Heart left ventricle (tissue), 16 donors: ENCODE results near the gene SMOC1. TPM values are rescaled to one million over a fixed set of nuclear protein-coding genes. Genes with fewer than 3 reads are reported as not detected.

Experiments
- ATAC-seq, 4 donors: fragments of 200-7000 bp; cut with Tn5 transposase; one replicate each; pipeline ENCODE4 v1.9.1; 2020 to 2022; ENCODE audit warnings: moderate library complexity in 4 of 4, mild to moderate bottlenecking in 3 of 4, moderate number of reproducible peaks in 1 of 4
- DNase-seq, 5 donors: peaks; one replicate each; pipeline ENCODE4 v3.0.0-alpha.2; 2020
- H3K27ac ChIP-seq, 12 donors: fragments of 200-600 bp; sonication (generic) in 4 of 12; one replicate each; pipeline versions ENCODE4 v1.5.0 to v1.8.0; 2016 to 2022; ENCODE audit warnings: mild to moderate bottlenecking in 2 of 12
- H3K27me3 ChIP-seq, 9 donors: fragments of 200-600 bp; sonication (generic) in 2 of 9; one replicate each; pipeline versions ENCODE4 v1.5.1 to v1.8.0; 2016 to 2022; ENCODE audit warnings: mild to moderate bottlenecking in 3 of 9
- H3K36me3 ChIP-seq, 9 donors: fragments of 200-600 bp; sonication (generic) in 2 of 9; one replicate each; pipeline versions ENCODE4 v1.5.0 to v1.8.0; 2018 to 2022; ENCODE audit warnings: mild to moderate bottlenecking in 2 of 9
- H3K4me1 ChIP-seq, 12 donors: fragments of 200-600 bp; sonication (generic) in 4 of 12; one replicate each; pipeline versions ENCODE4 v1.5.0 to v1.8.0; 2016 to 2022; ENCODE audit warnings: mild to moderate bottlenecking in 3 of 12
- H3K4me3 ChIP-seq, 12 donors: fragments of 200-600 bp; sonication (generic) in 4 of 12; one replicate each; pipeline versions ENCODE4 v1.5.0 to v1.8.0; 2017 to 2022; ENCODE audit warnings: mild to moderate bottlenecking in 9 of 12, moderate library complexity in 4 of 12
- H3K9me3 ChIP-seq, 12 donors: fragments of 200-600 bp; sonication (generic) in 4 of 12; one replicate each; pipeline versions ENCODE4 v1.5.0 to v1.8.0; 2016 to 2022; ENCODE audit warnings: mild to moderate bottlenecking in 1 of 12
- CTCF ChIP-seq, 12 donors: fragments of 200-600 bp; sonication (generic) in 4 of 12; IDR thresholded peaks; one replicate each; pipeline versions ENCODE4 v1.5.0 to v1.8.0; 2018 to 2022; ENCODE audit warnings: antibody characterized with exemption in 12 of 12, mild to moderate bottlenecking in 5 of 12
- POLR2A ChIP-seq, 2 donors: fragments of 450-650 bp; IDR thresholded peaks; one replicate each; pipeline ENCODE4 v1.6.1; 2017; ENCODE audit warnings: antibody characterized with exemption in 2 of 2, mild to moderate bottlenecking in 2 of 2, moderate library complexity in 2 of 2
- WGBS, 4 donors: extraction: QIAGEN DNeasy Blood & Tissue Kit in 2 of 4; methylation state at CpG; one replicate each; pipeline versions ENCODE4 v1.1.5 to v1.1.7; 2013 to 2018; 5-methylcytosine and 5-hydroxymethylcytosine counted together
- intact Hi-C, 10 donors: fragments of 100-400 bp; cut with DNase I; formaldehyde crosslinking; loops; one replicate each; pipeline versions ENCODE4 v1.11.1 to v1.14.2; 2022
- polyA plus RNA-seq, 2 donors: library from polyadenylated mRNA; stranded (reverse); fragments of 200-250 nt; gene quantifications; one replicate each; pipeline ENCODE4 v1.2.3, GENCODE V29; 2013
- total RNA-seq, 9 donors: library from RNA; depleted of rRNA in 2 of 9; stranded (reverse); fragments of >200 nt in 2 of 9; fragmentation: NEBNext Ultra II Directional in 3 of 9; extraction: Animal tissue kit (Norgen Biotek cat#: 25700) in 3 of 9; gene quantifications; one replicate each; pipeline versions ENCODE4 v1.1.0 to v1.2.4, GENCODE V29; 2016 to 2023
- donor health status: ischemic (EF 13 %, LVEDD 7.1; RV severe dilation, severe dysfunction).
- donor health status: healthy with polysubstance abuse.
- donor health status: DM: no; HTN: yes; CAD: no.
- donor health status: DM: no; HTN: no; CAD: no.
- donor health status: ischemic (EF 25% LVEDD 6.9; RV normal size, moderate dysfunction).
- donor health status: ischemic (EF 25% LVEDD 5.7; RV mildly dilated, moderate dysfunction).
- donor health status: healthy.
- donor health status: DM: yes; HTN: yes; CAD: no.
- donor health status: ischemic (EF 35%, LVEDD 5.7; RV mildly dilated, moderate dysfunction).
- donor health status: nonischemic (EF 11% LVEDD 7.7; RV severe dilation, severe dysfunction).
- donor health status: DM: yes; HTN: yes; CAD: no.
- donor health status: PGD.
- donor health status: ischemic (EF 29% LVEDD 5.4; RV normal size, mild dysfunction).
- donor health status: nonischemic (EF 23%, LVEDD 6.1; RV moderate dilation, normal function).

SMOC1 gene
- total and polyA plus RNA-seq, 11 donors: 0.57 to 2.8 (median 0.85) TPM; not detected in 2

- intact Hi-C loops: no loop called here
- ATAC-seq: no peak
- H3K4me1 ChIP-seq: no peaks in the 10 kb centered on the region
- H3K27me3 ChIP-seq: peaks cover 0 to 19% (median 4%) of the 10 kb centered on the region in 9 donors
- TF ChIP-seq POLR2A (IDR thresholded peaks at IDR 0.05): no peak
- no peak for TF ChIP-seq CTCF (IDR thresholded peaks at IDR 0.05)
- H3K4me3 ChIP-seq: no peak overlapping the region
- WGBS, 4 donors: 65 to 72% (median 68%) methylated on average over 5 of the region's 5 CpGs
- H3K9me3 ChIP-seq: no peaks in the 10 kb centered on the region
- no peak overlapping the region for H3K27ac ChIP-seq
- no peak for DNase-seq
- no peaks in the 10 kb centered on the region for H3K36me3 ChIP-seq
Measured at GRCh38 chr14:69924201-69924600, 45.0 kb downstream of the SMOC1 start.

DNA sequence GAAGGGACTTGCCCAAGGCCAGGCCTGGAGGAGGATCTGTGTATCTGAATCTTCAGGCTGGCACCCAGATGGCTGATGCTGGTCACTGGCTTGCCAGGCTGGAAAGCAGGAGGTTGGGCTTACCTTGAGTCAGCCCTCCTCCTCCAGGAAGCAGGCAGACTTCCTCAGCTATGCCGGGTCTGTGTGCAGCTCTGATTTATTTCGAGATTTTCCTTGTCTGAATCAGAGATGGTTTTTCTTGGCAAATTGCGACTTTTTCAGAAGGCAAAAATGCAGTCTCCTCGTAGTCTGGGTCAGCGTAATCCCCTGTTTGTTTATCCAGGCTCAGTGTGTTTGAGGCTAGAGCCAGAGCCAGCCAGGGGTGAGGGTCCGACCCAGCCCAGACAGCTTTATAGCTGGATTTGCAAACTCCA lies 48.9 kb downstream of the SMOC1 start:
- no peak for TF ChIP-seq CTCF (IDR thresholded peaks at IDR 0.05)
- no peak for TF ChIP-seq POLR2A (IDR thresholded peaks at IDR 0.05)
- WGBS, 4 donors: 46 to 77% (median 56%) methylated on average over 6 of the region's 6 CpGs
- no peaks in the 10 kb centered on the region for H3K36me3 ChIP-seq
- H3K9me3 ChIP-seq: no peaks in the 10 kb centered on the region
- no peak for ATAC-seq
- no peaks in the 10 kb centered on the region for H3K4me1 ChIP-seq
- intact Hi-C loops: no loop called here
- H3K27ac ChIP-seq: no peak overlapping the region
- peaks cover 0 to 35% (median 4%) of the 10 kb centered on the region in 9 donors for H3K27me3 ChIP-seq
- no peak for DNase-seq
- H3K4me3 ChIP-seq: no peak overlapping the region

DNA sequence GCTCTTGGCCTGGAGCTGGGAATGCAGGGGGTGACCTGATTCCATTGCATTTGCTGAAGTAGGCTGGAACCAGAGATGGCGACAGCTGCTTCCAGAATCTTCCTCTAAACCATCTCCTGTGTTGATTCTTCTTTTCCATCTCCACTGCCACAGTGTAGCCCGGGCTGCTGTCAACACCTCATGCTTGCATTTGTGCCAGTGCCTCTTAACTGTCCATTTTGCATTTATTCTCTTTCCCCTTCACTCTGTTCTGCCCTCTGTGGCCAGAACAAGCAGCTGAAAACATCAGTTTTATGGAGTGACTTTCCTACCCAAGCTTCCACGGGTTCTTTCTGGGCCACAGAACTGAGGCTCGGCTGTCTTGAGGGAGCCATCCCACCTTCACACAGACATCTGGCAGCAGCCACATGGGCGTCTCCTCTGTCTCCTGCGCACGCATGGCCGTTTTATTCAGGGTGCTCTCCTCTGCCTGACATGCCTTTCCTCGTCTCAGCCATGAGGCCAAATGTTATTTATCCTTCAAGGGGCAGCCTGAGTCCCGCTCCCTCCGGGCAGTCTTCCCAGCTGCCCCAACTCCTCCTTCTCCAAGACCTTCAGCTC lies 51.7 kb downstream of the SMOC1 start:
- H3K27me3 ChIP-seq: peaks cover 0 to 45% (median 5%) of the 10 kb centered on the region in 9 donors
- no peak for ATAC-seq
- no peak overlapping the region for H3K27ac ChIP-seq
- intact Hi-C loops: no loop called here
- 70 to 78% (median 77%) methylated on average over 11 of the region's 11 CpGs for WGBS, 4 donors
- no peak overlapping the region for H3K4me3 ChIP-seq
- DNase-seq: no peak
- H3K9me3 ChIP-seq: no peaks in the 10 kb centered on the region
- TF ChIP-seq POLR2A (IDR thresholded peaks at IDR 0.05): no peak
- no peak for TF ChIP-seq CTCF (IDR thresholded peaks at IDR 0.05)
- no peaks in the 10 kb centered on the region for H3K4me1 ChIP-seq
- H3K36me3 ChIP-seq: no peaks in the 10 kb centered on the region

GRCh38 chr14:69931960-69932359 lies 52.7 kb downstream of the SMOC1 start:
- H3K4me3 ChIP-seq: no peak overlapping the region
- no peak overlapping the region for H3K27ac ChIP-seq
- peaks cover 0 to 51% (median 8%) of the 10 kb centered on the region in 9 donors for H3K27me3 ChIP-seq
- TF ChIP-seq POLR2A (IDR thresholded peaks at IDR 0.05): no peak
- TF ChIP-seq CTCF (IDR thresholded peaks at IDR 0.05): no peak
- 68 to 75% (median 69%) methylated on average over 11 to 12 of the region's 12 CpGs for WGBS, 4 donors
- no peaks in the 10 kb centered on the region for H3K9me3 ChIP-seq
- intact Hi-C loops: no loop called here
- ATAC-seq (no peak), DNase-seq (no peak)
- H3K4me1 ChIP-seq: no peaks in the 10 kb centered on the region
- no peaks in the 10 kb centered on the region for H3K36me3 ChIP-seq
